GM10266 (cell line): Measurements from ENCODE around the gene PHF2.

Experiments used
- DNase-seq: peaks from one replicate; pipeline ENCODE4 v3.0.0; 2012; ENCODE audit errors: extremely low spot score
- TF ChIP-seq, protein P1 (sequence below): IDR thresholded peaks from 2 replicates; pipeline ENCODE4 v1.5.1; 2012; ENCODE audit warnings: mild to moderate bottlenecking, low read depth; ENCODE audit not compliant: control insufficient read depth, insufficient read depth; ENCODE audit errors: missing control alignments

The PHF2 gene

DNA sequence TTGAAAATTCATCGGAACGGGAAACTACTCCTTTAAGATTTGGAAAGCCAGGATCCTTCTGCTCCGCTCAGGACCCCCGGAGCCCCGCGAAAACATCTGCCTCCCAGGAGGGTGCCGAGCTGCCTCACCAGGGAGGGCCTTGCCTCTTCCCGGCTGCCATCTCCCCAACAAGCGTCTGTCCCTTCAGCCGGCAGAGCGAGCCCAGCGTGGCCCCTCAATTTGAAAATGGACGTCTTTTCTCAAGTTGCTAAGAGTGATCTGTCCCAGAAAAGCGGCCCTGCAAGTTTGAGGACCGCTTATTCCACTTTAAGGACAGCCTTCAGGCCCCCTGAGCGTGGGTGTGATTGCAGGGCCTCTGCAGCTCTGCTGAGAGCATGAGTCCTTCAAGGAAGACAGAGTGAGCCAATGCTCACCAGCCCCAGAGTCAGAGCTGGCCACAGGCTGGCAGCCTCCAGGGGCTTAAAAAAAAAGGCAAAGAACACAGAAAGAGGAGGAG lies 101.3 kb downstream of the PHF2 start:
- no peak for DNase-seq
- TF ChIP-seq, protein P1, sequence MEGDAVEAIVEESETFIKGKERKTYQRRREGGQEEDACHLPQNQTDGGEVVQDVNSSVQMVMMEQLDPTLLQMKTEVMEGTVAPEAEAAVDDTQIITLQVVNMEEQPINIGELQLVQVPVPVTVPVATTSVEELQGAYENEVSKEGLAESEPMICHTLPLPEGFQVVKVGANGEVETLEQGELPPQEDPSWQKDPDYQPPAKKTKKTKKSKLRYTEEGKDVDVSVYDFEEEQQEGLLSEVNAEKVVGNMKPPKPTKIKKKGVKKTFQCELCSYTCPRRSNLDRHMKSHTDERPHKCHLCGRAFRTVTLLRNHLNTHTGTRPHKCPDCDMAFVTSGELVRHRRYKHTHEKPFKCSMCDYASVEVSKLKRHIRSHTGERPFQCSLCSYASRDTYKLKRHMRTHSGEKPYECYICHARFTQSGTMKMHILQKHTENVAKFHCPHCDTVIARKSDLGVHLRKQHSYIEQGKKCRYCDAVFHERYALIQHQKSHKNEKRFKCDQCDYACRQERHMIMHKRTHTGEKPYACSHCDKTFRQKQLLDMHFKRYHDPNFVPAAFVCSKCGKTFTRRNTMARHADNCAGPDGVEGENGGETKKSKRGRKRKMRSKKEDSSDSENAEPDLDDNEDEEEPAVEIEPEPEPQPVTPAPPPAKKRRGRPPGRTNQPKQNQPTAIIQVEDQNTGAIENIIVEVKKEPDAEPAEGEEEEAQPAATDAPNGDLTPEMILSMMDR = no peak

DNA sequence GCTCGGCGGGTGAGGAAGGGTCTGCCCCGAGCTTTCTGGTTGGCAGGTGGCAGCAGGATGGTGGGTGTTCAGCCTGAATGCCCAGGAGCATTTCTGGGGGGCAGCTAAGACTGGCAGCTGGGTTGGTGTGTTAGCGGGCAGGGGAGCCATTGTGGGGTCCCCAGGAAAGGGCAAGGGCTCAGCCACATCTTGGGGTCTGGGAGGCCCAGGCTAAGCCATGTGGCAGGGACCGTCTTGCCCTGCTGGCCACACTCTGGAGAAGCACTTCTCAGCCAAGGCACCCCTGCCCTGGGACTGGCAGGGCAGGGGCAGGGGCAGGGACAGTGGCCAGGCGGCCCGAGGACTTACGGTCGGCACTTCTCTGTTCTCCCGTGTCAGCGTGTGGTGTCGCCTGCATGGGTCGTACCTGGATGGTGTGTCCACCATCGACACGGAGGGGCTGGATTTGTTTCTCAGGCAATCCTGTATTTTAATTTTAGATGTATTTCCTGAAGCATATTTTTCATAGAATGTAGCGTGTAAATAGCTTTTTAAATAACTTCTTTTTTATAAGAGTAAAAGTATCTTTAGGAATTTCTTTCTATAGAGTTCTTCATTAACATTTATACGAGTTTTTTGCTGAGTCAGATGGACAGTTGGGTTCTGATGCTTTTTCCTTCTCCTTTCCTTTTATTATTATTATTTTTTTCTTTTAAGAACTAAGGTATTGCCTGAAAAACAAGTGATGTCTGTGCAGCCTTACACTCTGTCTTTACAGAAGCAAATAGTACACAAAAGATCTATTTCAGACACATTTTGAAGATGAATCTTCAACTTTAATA lies 102.0 kb downstream of the PHF2 start:
- TF ChIP-seq, protein P1 = no peak
- no peak for DNase-seq

DNA sequence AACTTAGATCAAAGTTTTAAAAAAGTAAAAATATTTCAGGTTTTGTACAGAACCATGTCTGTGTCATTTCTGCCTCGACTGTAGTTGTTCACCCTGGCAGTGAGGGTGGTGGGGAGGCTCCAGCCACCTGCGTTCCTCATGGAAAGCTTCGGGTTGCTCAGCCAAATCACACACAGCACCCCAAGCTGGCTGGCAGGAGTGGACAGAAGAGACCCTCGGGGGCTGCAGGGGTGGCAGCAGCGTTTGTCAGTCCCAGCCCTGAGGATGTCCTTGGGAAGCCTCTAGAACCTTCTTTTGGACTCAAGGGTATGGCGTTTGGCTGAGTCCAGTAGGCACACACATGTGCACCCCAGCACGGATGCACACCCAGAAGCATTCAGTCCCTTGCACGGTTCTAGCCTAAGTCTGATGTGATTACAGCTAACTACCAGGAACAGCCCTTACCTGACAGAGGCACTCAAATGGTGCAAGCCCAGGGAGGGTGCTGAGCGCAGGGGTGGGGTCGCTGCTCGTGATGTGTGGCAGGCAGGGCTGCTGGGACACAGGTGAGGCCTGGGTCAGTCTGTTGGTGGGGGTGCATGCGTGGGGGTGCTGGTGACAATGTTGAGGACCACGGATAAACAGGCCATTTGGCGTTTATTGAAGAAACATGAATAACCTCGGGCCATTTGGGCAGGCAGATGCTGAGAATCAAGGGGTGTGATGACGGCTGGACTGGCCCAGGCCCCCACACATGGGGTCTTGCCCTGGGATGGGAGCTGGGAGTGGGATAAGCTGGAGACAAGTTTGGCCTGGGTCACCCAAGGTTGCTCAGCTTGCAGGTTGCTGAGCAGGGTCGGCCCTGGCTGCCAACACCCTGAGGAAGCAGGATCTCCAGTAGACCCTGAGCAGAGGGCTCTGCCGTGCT lies 103.4 kb downstream of the PHF2 start:
- DNase-seq = no peak
- TF ChIP-seq, protein P1 = no peak

DNA sequence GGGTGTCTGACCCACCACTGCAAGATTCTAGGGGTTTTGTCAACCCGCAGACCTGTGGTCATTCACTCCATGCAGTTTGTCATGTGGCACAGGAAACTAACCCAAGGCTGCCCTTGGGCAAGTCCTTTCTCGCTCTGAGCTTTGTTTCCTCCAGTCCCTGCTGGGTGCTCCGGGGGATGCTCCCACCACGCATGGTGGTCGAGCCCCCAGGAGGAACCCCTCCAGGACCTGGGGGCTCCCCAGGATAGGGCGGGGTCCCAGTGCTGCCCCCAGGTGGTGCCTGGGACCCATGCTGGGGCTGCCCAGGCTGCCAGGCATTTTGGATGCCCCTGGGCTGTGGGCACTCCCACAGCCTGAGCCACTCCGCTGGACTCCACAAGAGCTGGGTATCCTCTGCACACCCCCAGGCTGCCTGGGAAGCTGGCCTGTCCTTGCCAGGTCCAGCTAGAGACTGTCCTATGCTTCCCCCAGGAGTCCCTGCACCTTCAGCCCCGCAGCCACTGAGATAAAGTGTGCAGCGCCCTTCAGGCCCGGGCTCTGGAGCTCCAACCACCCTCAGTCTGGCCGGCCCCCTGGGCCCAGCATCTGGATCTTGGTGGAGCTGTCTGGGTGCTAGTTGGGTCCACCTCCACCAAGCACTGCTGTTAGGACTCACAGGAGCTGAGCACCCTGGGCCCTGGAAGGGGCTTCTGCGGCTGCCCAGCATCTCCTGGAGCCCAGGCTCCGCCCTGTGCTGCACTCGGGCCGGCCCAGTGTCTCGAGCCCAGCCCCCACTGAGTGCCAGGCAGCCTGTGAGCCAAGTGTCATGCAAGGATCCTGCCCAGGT lies 104.3 kb downstream of the PHF2 start:
- no peak for DNase-seq
- TF ChIP-seq, protein P1 = no peak

DNA sequence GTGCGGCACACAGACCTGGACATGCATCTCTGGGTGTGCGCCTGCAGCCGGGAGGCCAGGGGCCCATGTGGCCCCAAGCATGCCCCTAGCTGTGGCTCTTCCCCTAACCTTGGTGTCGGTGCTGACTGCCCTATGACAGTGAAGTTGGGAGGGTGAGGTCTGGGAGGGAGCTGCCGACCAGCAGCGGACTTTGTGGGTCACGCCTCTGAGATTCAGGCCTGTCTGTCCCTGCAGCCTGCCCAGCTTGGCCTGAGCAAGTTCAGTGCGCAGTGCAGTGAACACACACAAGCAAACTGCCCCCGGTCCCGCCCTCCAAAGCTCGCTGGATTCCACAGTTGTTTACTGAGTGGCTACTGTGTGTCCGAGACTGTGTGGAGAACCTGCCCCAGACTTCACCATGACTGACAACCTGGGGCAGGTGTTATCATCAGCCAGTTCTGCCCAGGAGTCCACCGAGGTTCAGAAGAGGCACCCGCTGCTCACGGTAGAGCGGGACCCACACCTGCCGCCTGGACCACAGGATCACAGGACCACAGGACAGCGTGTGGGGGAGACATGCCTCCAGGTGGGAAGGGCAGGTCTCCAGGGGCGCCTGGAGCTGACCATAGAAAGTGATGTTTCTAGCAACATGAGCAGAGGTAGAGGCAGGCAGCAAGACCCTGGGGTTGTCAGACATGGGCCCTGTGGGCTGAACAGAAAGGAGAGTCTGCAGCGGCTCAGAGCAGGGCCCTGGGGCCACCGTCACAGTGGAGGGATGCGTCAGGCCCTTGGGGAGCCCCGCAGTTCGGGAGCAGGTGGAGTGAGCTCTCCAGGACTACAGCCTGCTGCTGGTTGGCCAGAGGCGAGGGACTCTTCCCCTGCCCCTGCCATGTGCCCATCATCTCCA lies 105.1 kb downstream of the PHF2 start:
- DNase-seq = no peak
- TF ChIP-seq, protein P1 = no peak
